Prostate gland (tissue), 2 donors: ENCODE data around the gene PDE11A. TPM values are rescaled to one million over a fixed set of nuclear protein-coding genes. Genes with fewer than 3 reads are reported as not detected.

Source experiments
- DNase-seq: peaks from one replicate; pipeline ENCODE4 v3.0.0-alpha.2; 2019; ENCODE audit warnings: low spot score
- H3K27ac ChIP-seq, 2 donors: fragments of 200-600 bp; sonication (generic); 2 replicates each; pipeline ENCODE4 v1.5.1; 2017 to 2019
- H3K27me3 ChIP-seq: fragments of 200-600 bp; sonication (generic); replicated peaks from 2 replicates; pipeline ENCODE4 v1.5.1; 2019; ENCODE audit not compliant: insufficient read depth
- H3K36me3 ChIP-seq, 2 donors: fragments of 200-600 bp; sonication (generic); 1 replicate in 1 of 2; 2 replicates in 1 of 2; pipeline versions ENCODE4 v1.5.1 to v1.8.1; 2017 to 2019
- H3K4me1 ChIP-seq: fragments of 200-600 bp; sonication (generic); replicated peaks from 2 replicates; pipeline ENCODE4 v1.5.1; 2019
- H3K4me3 ChIP-seq, 2 donors: fragments of 200-600 bp; sonication (generic); 2 replicates each; pipeline ENCODE4 v1.5.1; 2017 to 2019
- H3K9me3 ChIP-seq: fragments of 200-600 bp; sonication (generic); 2 replicates; pipeline ENCODE4 v1.5.1; 2017
- POLR2A ChIP-seq: fragments of 450-650 bp; IDR thresholded peaks from one replicate; pipeline ENCODE4 v1.6.1; 2016; ENCODE audit warnings: antibody characterized with exemption, mild to moderate bottlenecking
- POLR2AphosphoS5 ChIP-seq: sonication (generic); formaldehyde crosslinking; IDR thresholded peaks from one replicate; pipeline ENCODE4 v1.6.1; 2017; ENCODE audit warnings: antibody characterized with exemption
- WGBS: methylation state at CpG from one replicate; pipeline ENCODE4 v1.1.5; 2018; 5-methylcytosine and 5-hydroxymethylcytosine counted together
- intact Hi-C: fragments of 100-400 bp; cut with DNase I; formaldehyde crosslinking; loops from one replicate; pipeline ENCODE4 v1.14.2; 2022
- total RNA-seq, 2 donors: library from RNA; depleted of rRNA; stranded (reverse); fragments of >200 nt; gene quantifications; one replicate each; pipeline ENCODE4 v1.1.0, GENCODE V29; 2016
- TF ChIP-seq, protein P1 (sequence below), 4 experiments: fragments of 200-600 bp in 2 of 4; fragments of 450-650 bp in 2 of 4; sonication (generic) in 2 of 4; IDR thresholded peaks; 1 replicate in 3 of 4; 2 replicates in 1 of 4; pipeline ENCODE4 v1.5.1; 2016 to 2019; ENCODE audit warnings: antibody characterized with exemption in 4 of 4, mild to moderate bottlenecking in 2 of 4, moderate library complexity in 2 of 4

The PDE11A gene
- total RNA-seq, 2 donors from 2014 or later, result 14.9 to 26.6 TPM

DNA sequence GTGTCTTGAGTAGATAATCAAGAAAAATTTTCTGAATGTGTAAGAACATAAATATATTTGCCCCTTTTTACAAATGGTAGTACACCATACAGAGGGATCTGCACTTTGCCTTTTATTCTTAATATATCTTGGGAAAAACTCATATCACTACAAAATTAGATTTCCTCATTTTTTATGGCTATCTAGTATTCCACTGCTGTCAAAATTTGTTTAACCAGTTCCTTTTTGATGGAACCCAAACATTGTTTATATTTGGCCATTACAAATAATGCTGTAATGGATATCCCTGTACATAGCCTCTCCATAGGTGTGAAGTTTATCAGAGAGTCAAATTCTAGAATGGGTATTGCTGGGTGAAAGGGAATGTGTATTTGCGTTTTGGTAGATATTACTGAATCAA is 436.9 kb downstream of the PDE11A start:
- H3K4me1 ChIP-seq, result no peaks in the 10 kb centered on the region
- H3K36me3 ChIP-seq, result no peaks in the 10 kb centered on the region
- H3K27me3 ChIP-seq, result no peaks in the 10 kb centered on the region
- H3K9me3 ChIP-seq, result no peaks in the 10 kb centered on the region
- H3K4me3 ChIP-seq, result no peak overlapping the region
- WGBS, result 56% methylated on average over 1 of the region's 1 CpG
- TF ChIP-seq POLR2A (no peak), POLR2AphosphoS5 (no peak)
- TF ChIP-seq, protein P1, sequence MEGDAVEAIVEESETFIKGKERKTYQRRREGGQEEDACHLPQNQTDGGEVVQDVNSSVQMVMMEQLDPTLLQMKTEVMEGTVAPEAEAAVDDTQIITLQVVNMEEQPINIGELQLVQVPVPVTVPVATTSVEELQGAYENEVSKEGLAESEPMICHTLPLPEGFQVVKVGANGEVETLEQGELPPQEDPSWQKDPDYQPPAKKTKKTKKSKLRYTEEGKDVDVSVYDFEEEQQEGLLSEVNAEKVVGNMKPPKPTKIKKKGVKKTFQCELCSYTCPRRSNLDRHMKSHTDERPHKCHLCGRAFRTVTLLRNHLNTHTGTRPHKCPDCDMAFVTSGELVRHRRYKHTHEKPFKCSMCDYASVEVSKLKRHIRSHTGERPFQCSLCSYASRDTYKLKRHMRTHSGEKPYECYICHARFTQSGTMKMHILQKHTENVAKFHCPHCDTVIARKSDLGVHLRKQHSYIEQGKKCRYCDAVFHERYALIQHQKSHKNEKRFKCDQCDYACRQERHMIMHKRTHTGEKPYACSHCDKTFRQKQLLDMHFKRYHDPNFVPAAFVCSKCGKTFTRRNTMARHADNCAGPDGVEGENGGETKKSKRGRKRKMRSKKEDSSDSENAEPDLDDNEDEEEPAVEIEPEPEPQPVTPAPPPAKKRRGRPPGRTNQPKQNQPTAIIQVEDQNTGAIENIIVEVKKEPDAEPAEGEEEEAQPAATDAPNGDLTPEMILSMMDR (IDR thresholded peaks at IDR 0.05), result no peak
- no peak overlapping the region for H3K27ac ChIP-seq
- DNase-seq, result no peak
- intact Hi-C loops, result no loop called here

DNA sequence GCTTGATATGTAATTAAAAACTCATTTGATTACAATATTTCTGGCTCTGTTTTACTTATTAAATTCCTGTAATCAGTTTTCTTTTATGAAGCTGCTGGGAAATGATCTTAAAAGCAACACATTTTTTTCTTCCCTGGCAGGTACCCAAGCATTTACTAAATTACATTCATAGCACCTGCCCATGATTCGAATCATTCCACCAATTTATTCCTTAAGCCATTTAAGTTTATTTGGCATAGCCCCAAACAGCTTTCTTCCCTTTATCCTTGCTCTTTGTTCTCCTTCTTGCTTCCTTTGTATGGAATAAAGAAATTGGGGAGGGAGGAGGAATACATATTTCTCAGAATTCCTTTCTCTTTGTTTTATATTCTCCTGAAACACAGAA is 438.7 kb downstream of the PDE11A start:
- Histone ChIP-seq H3K36me3 (no peaks in the 10 kb centered on the region), H3K27ac (no peak overlapping the region), H3K27me3 (no peaks in the 10 kb centered on the region), H3K4me3 (no peak overlapping the region), H3K9me3 (no peaks in the 10 kb centered on the region), H3K4me1 (no peaks in the 10 kb centered on the region)
- WGBS, result 58% methylated on average over 1 of the region's 1 CpG
- TF ChIP-seq, protein P1 (IDR thresholded peaks at IDR 0.05), result no peak
- TF ChIP-seq POLR2AphosphoS5, result no peak
- no peak for TF ChIP-seq POLR2A
- intact Hi-C loops, result no loop called here
- no peak for DNase-seq

DNA sequence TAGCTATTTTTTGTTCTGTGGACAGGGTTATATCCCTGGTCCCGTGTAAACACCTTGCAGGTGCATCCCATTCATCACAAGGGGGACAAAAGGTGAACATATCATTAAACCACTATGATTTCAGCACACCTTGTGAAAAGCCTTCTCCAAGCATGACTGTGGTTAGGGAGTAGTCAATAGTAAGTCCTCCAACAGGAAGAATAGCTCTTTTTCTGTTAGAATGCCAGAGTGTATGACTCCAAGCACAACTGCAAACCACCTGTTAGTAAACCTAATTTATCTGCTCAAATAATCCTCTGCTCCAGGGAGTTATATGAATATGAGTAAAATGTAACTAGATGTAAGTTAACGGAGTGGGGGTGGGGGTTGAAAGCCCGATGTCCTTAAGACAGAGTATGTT is 439.5 kb downstream of the PDE11A start:
- DNase-seq, result no peak
- Histone ChIP-seq H3K4me1 (no peaks in the 10 kb centered on the region), H3K4me3 (no peak overlapping the region), H3K9me3 (no peaks in the 10 kb centered on the region), H3K27ac (no peak overlapping the region), H3K36me3 (no peaks in the 10 kb centered on the region), H3K27me3 (no peaks in the 10 kb centered on the region)
- WGBS, result 60% methylated on average over 3 of the region's 3 CpGs
- intact Hi-C loops, result no loop called here
- TF ChIP-seq POLR2AphosphoS5, result no peak
- no peak for TF ChIP-seq POLR2A
- TF ChIP-seq, protein P1 (IDR thresholded peaks at IDR 0.05), result no peak

DNA sequence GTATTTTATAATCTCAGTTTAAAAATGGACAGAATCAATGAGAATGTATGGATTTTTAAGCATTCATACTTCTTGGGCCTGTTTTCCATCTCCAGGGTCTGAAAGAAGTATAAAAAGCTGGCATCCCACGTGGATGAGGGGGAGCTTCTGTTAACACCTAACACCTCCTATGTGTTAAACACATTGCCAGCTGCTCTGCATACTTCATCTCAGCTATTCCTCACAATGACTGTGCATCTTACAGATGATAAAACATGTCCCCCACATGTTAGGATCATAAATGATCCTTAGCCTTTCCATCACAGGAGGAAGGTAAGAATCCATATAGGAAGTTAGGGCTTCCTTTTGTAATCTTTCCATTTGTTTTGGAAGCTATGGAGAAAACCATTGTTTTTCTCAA is 440.9 kb downstream of the PDE11A start:
- no peaks in the 10 kb centered on the region for H3K36me3 ChIP-seq
- no peak for DNase-seq
- H3K4me3 ChIP-seq, result no peak overlapping the region
- H3K27me3 ChIP-seq, result no peaks in the 10 kb centered on the region
- no peaks in the 10 kb centered on the region for H3K9me3 ChIP-seq
- TF ChIP-seq POLR2AphosphoS5 (no peak), POLR2A (no peak)
- TF ChIP-seq, protein P1 (IDR thresholded peaks at IDR 0.05), result no peak
- WGBS, result 71% methylated on average over 1 of the region's 1 CpG
- H3K27ac ChIP-seq, result no peak overlapping the region
- intact Hi-C loops, result no loop called here
- no peaks in the 10 kb centered on the region for H3K4me1 ChIP-seq

DNA sequence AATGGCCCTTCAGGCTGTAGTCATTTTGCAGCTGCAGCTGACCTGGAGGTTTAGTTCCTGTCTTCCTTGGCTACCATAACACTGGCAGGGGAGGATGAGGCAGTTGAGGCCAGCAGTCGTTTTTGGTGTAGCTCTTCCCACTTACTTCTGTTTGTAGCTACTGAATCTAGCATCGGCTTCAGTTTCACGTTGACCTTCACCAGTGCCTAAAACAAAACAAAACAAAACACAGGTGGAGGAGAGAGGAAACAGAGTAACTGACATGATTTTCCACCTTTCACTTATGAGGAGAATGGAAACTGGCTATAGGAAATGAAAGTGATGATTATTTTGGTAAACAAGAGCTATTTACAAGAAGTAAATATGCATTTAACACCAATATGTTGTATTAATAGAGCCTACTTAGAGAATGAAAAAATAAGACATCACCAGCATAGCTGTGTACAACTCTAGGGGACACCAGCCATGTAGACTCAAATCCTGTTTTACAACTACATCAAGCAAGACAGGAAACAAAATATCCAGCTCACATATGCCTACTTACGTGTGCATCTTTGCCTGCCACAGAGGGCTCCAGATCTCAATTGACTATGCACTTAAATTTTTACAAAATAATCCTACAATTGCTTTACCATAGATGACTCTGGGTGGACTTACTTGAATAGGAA is 443.1 kb downstream of the PDE11A start:
- no peaks in the 10 kb centered on the region for H3K9me3 ChIP-seq
- no peak overlapping the region for H3K27ac ChIP-seq
- H3K4me3 ChIP-seq, result no peak overlapping the region
- no peak for DNase-seq
- H3K27me3 ChIP-seq, result no peaks in the 10 kb centered on the region
- intact Hi-C loops, result no loop called here
- no peaks in the 10 kb centered on the region for H3K36me3 ChIP-seq
- TF ChIP-seq, protein P1 (IDR thresholded peaks at IDR 0.05), result no peak
- no peak for TF ChIP-seq POLR2AphosphoS5
- 81% methylated on average over 4 of the region's 4 CpGs for WGBS
- no peaks in the 10 kb centered on the region for H3K4me1 ChIP-seq
